GM21737 (cell line): ENCODE measurements around the gene DDRGK1.
"Not testable (repeated sequence)": the region's sequence is repeated elsewhere in the genome, so short reads cannot be mapped to it uniquely, and the experiment has no call there.

Experiments
- ATAC-seq: cut with Tn5 transposase; IDR thresholded peaks from one replicate; pipeline ENCODE4 v1.9.1; 2021; ENCODE audit warnings: mild to moderate bottlenecking, moderate library complexity; ENCODE audit not compliant: unreplicated experiment

DDRGK1 gene

DNA sequence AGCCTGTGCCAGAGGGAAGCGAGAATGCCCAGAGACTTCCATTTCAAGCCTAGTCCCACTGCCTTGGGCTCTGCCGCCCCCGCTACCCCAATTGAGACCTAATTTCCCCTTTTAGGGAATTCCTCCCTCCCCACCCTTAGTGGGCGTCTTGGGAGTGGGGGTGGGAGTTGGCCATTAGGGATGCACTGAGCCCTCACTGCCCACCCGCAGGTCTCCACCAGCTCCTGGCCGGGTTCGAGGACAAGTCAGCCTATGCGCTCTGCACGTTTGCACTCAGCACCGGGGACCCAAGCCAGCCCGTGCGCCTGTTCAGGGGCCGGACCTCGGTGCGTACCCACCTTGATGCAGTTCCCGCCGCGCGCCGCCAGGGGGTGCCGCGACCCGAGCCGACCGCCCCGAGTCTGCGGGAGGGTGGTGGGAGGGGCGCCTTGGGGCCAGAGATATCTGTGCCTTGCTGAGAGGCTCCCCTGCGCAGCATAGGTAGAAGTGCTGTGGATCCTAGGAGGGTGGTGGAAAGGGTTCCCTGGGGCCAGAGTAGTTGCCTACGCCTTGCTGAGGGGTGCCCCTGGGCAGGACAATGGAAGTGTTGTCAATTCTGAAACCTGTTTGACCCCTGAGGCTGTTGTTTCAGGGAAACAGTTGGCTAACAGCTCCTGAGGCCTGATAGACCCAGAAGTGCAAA is 14.0 kb upstream of the DDRGK1 start:
- ATAC-seq: no peak

DNA sequence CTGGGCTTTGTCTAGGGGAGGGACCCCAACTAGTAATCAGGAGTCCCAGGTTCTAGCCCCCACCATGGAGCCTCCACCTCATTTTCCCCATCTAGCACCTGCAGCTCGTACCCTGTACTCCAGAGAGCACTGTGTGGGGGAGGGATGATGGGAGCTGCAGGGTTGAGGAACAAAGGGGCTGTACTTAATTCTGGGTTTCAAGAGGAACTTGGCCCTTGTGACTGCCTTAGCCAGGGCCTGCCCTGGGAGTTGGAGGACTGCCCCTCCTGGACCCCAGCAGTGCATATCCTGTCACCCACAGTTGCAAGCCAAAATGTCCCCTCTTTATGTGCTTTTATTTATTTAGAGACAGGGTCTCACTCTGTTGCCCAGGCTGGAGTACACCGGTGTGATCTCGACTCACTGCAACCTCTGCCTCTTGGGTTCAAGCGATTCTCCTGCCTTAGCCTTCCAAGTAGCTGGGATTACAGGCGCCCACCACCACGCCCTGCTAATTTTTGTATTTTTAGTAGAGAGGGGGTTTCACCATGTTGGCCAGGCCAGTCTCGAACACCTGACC is 11.0 kb upstream of the DDRGK1 start:
- not testable (repeated sequence) for ATAC-seq

DNA sequence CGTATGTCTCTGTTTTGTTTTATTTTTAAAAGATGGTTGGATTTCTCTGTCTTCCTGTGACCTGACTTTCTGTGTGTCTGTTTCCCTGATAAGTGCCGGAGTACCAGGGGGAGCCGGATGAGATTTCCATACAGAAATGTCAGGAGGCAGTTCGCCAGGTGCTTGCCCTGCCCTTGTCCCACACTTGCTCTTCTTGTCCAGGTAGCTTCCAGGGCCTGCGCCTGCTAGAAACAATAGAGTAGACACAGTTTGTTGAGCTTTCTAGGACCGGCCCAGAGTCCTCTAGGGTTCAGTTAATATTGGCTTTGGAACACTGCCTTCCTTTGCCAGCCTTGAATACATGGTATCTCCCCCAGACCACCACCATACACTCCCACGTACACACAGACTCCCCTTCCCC is 8.7 kb upstream of the DDRGK1 start:
- ATAC-seq: no peak

DNA sequence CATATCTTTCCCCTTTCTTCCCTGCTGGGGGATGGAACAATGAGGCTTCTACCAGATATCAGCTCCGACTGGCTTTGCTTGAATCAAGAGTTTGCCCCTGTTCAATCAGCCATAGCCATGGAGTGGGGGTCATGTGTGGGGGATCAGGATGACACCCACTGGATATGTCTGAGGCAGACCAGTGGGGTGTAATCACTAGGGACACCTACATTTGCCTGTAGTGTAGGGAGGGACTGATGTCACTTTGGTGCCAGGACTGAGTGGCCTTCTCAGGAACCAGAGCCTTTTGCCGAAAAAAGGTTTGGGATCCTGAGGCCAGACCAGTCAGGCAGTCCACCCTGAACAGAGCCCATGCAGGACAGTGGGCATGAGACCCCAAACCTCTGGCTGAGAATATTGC is 5.9 kb upstream of the DDRGK1 start:
- no peak for ATAC-seq

DNA sequence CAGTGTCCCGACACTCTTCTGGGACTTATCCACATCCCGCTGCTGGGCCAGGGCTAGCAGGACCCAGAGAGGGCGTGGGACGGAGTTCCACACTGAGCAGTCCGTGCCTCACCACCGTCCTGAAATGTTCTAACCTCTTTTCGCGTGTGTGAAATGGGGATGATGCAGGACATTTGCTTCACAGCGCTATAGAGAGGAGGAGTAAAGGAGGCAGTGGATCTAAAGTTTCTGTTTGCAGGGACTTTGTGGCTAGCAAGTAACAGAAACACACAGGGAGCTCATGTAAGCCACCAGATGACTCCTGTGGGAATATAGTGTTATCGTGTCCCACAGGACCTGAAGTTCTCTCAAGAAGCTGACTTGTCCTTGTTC is 5.5 kb upstream of the DDRGK1 start:
- no peak for ATAC-seq

DNA sequence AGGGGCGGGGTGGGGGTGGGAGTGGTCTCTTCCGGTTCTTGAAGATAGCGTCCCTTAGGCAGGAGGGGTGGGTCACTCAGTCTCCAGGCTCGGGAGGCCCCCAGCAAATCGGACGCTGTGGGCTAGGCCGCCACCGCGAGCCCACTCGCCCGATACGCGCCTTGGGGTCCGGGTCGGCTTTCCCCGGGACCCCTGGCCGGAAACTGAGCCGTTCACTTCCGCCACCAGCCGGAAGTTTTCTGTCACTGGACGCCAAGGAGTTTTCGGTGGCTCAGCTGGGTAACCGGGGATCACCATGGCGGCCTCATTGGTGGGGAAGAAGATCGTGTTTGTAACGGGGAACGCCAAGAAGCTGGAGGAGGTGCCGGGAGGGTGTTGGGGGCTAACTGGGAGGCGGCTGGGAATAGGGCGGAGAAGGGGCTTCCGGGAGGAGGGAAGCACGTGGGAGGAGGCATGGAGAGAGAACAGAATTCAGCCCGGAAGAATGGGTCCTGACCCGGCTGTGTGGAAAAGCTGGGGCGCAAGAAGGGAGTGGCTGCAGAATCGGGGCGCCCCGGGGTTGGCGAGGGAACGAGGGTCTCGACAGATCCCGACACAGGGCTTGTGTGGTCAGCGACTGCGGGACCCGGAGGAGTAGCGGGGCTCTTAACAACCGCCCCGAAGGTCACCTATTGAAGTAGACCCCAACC is 4.9 kb upstream of the DDRGK1 start, which contains the start of gene ITPA:
Gene ITPA (plus strand): TSS at position 242 of the 689 bp plus-strand sequence. CDS start 54 bp downstream, at position 296.
- no peak for ATAC-seq

DNA sequence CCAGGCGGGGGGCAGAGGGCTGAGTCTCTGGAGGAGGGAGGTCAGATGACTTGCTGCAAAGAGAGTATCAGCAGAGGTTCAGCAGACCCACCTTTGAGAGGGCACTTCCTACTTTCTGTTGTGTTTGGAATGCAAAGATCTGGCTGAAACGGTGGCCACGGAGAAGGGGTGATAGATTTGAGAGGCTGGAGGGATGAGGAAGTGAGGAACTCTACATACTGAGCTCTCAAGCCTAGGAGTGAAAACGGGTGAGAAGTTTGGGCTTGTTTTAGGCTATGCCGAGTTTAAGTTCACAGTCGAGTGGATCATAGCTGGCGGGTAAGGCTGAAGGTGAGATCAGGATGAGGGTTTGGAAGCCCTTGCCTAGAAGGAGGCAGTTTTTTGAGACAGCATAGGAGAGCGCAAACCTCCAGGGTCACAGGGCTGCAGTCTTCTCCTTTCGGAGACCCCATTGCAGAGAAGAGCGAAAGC is 4.3 kb upstream of the DDRGK1 start:
- ATAC-seq: no peak

DNA sequence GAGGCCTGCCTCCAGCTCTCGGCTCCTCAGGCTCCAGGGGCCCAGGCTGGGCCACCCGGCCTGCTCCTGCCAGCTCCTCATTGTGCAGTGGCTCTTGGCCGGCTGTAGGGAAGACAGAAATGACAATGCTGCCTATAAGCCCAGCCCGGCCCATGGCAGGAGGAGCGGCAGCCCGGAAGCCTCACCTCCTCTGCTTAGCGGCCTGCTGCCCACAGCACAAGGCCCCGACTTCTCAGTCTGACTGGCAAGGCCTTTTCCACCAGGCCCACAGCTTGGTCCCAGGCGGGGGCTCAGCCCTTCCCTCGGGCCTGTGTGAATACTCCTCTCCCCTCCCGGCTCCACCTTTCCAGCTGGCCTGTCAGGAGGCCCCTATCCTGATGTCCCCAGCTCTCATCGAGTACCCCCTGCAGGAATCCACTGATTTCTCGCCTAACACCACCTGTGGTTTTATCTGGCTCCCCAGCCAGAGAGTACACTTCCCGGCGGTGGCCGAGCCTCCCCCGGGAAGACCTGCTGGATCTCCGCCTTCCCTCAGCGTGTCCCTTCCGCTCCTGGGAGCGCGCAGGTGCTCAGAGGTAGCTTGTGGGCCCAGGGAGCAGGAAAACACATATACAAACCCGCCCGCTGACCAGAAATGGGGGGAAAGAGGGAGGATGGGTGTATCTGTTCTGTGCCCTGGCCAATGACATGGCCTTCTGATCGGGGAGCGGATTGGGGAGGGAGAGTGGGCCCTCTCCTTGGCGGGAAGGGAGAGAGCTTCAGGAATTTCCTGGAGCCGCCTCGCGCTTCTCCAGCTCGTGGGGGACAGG is 963 bp downstream of the DDRGK1 start:
- peak; percentile 2 for ATAC-seq

DNA sequence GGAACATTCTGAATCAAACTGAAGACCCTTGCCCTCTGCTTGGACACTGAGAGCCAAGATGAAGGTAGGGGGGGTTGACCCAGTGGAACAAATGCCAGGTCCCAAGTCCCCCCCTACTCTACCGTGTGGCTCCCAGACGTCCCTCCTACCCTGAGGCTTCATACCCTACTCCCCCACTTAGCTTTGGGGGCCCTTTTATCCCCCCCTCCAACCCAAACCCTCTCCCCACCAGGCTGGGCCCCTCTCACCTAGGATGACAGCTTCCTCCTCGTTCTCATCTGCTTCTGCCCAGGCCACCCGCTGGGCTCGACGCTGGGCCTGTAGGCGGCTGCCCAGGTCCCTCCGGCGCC is 1.5 kb downstream of the DDRGK1 start:
- no peak for ATAC-seq

DNA sequence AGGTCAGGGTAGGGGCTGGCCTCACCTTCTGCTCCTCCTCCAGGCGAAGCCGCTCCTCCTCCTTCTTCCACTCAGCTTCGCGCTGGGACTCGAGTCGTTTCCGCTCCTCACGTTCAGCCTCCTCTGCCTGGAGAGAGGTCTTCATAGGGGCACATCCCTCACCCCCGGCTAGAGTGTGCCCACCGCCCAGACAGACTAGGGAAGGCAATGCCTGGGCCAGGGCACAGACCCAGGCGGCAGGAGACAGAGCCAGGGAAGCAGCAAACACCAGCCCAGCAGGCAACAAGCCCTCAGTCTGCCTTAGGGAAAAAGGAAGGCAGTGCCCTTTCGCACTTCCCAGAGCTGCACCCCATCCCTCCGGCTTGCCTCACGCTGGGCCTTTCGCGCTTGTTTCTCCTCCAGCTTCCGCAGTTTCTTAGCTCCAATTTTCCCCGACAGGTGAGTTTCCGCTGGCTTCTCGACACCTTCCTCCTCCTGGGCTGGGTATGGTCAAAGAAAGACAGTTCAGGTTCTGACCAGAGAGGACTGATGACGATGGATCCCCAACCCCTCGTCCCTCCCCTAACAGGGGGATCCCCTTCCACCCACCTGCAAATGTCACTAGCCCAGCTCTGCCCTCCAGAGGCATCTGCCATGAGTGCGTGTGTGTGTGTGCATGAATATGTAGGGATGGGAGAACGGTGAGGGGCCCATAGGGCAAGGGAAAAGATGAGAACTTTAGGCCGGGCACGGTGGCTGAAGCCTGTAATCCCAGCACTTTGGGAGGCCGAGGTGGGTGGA is 4.3 kb downstream of the DDRGK1 start:
- ATAC-seq: no peak

DNA sequence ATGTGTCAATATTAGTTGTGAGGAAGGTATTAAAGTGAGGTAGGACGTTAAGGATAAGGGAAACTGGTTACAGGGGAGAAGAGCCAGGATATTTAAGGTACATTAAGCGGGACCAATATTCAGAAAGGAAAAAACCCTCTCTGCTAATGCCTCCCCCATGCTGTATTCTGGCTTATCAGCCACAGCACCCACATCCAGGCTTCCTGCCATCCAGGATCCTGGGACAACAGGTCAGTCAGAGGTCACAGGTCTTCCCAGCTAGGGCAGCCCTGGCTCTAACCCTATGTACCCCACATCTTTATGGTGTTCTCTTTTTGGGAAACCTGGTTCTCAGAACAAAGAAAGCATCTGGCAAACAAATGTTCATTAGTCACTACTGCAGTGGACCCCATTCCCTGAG is 5.3 kb downstream of the DDRGK1 start:
- ATAC-seq: no peak

DNA sequence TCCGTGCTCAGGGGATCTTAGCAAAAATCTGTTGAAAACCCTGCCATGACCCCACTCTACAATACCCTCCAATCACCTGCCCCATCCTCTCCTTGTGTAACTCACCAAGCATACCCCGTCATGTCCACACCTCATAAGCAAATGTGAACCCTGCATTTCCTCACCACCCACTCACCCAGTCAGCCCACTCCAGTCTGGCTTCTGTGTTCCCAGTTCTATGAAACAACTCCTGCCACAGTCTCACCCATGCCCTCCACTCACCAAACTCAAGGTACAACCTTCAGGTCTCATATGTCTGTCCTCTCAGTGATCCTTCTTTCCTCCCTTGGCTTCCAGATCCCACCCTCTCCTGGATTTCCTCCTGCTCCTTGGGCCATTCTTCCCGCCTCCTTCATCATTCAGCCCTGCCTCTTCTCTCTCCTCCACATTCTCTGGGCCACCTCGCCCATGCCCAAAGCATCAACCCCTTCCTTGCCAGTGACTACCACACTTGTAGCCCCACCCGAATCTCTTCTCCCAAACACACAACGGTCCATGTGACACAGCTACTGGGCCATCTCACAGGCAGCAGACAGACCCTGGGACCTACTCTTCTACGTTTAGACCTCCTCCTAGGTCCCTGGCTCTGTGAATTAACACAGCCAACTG is 8.8 kb downstream of the DDRGK1 start:
- ATAC-seq: no peak

DNA sequence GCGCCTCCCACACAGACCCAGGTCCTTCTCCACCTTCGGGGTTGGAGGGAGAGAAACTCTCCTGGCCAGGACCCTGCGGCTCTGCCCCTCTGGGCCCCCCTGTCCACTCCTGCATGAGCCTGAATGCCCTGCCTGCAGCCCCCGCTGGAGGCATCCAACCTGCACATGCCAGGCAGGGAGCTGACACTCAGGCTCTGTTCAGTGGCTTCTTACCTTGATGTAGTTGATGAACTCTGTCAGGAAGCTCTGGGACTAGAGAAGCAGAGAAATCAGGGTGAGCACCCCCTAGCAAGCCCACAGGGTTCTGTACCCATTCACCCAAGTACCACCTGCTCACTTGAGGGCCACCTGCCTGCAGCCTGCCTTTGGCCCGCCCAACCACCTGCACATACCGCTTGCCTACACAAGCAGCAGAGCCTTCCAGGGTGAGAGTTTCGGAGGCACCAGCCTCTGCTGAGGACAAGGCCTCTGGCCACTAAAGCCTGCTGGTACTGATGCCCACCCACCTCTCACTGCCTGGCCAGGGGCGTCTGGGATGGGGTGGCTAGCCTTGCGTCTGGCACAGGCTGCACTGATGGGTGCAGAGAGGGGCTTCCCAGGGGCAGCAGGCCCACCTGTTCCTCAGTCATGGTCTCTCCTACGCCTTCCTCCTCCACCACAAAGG is 9.7 kb downstream of the DDRGK1 start:
- no peak for ATAC-seq

DNA sequence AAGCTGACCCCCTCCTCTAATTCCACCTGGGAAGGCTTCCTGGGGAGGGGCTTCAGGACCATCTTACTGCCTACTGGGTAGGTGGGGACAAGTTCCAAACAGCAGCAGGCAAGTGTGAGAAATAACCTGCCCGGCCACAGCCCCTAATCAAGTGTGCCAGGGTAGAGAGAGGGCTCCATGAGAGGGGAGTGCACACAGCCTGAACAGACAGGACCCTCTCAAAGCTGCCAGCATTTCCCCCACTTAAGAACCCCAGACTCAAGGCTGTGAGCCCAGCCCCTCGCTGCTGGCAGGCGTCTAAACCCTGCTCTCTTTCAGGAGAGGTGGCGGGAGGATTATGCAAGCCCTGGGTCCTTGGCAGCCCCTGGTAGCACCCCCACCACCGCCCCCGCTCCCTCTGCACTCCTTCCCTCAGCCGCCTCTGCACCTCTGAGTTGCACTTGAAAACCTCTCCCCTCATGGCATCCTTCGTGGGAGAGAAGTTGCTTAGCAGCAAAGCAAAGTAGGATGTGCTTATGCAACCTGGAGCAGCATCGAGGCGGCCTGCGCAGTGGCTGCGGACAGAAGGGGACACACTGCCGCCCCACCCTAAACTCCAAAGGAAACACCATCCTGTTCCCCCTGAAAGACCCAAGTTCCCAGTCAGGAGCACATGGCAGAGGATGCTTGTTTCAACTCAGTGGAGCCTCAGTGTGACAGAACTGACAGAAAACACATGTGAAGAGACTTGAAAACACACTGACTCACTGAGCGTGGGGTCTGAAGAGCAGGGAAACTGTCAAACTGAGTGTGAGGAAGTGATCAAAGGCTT is 10.5 kb downstream of the DDRGK1 start:
- ATAC-seq: no peak

DNA sequence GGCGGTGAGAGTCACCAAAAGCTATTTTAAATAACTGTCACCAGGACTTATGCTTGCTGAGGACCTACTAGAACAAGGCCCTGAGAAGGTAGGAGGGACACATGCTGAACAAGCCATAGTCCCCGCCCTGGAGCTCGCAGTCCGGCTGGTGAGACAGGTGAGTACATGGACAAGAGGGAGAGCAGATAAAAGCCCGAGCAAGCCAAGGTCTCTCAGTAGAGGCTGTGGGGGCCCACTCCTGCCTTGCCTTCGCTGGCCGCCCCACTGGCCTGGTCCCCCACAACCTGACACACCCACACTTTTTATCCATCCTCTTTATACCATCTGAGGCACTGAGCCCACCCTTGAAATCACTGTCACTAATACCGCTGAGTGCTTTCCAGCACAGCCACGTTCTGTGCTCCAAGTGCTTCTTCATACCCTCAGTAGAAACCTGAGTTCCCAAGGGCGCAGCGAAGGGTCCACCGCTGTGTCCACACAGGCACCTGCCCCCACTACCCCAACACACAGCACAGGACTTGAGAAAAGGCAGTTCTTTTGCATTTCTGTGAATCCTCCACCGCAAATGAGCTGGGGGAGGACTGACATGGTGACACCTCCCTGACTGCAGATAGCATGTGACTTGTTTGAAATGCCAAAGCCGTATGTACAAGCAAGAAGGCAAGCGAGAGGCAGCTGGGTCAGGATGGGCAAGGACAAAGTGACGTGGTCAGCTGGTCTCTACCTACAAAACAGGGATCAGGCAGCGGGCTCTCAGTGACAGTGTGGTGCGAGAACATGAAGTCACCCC is 12.1 kb downstream of the DDRGK1 start:
- ATAC-seq: no peak

DNA sequence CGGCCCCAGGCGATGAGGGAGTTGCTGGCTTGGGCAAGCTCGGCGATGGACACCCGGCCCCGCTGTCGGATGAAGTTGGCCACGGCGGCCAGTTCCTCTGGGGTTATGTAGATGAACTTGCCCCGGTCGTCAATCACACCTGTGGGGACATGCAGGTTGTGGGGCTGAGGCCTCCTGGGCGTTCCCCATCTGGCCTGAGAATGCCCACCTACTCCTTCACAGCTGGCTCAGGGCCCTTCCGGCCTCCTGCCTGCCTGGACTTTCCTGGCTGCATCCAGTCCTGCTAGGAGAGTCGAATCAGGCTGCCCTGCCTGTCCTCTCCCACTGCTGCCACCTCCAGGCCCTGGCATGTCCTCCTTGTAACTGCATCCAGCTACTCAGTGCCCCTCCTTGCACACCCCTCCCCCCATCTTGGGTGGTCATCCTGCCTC is 13.8 kb downstream of the DDRGK1 start:
- ATAC-seq: no peak

DNA sequence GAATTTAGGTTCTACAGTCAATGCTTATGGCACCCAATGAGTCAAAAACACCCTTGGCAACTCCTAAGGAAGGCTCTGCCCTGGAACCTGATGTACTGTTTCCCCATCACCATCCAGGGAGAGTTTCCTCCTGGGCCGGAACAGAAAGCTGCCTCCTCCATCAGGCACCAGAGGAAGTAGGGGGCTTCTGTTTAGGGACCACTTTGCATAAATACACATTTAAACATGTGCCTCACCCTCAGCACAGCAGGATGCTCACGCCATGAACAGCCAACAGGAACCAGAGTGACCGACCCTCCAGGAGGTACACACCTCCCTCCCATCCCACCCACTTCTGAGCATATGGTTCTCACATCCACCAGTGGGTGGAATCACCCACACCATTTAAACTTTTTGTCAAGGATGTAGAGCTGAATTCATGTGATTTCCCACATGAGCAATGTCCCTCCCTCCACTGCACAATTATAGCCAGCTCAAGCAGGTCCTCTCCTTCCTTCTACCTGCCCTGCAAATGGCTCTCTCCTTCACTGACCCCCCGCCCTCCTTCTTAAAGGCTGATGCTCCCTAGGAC is 14.8 kb downstream of the DDRGK1 start:
- no peak for ATAC-seq
